Measurements from ENCODE around the gene MYH14.

DNA sequence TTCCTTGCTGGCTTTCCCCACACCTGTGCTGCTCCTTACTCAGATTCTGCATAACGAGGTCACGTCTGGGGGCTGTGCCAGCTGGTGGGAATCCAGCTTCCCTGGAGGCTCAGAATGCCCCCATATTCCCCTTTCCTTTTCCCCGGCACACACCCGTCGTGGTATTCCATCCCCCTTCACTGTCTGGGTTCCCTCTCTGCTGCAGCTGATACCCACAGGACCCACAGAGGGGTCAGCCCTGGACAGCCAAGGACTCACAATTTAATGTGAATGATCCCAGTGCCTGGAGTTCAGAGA lies 4.2 kb upstream of the MYH14 start:
- TF ChIP-seq CTCF (IDR thresholded peaks at IDR 0.05; ENCODE audit: control extremely low read depth in 1 of 3, insufficient read depth in 1 of 3, low read depth in 1 of 3, low read length in 3 of 3) = no peak
- TF ChIP-seq, protein P1, sequence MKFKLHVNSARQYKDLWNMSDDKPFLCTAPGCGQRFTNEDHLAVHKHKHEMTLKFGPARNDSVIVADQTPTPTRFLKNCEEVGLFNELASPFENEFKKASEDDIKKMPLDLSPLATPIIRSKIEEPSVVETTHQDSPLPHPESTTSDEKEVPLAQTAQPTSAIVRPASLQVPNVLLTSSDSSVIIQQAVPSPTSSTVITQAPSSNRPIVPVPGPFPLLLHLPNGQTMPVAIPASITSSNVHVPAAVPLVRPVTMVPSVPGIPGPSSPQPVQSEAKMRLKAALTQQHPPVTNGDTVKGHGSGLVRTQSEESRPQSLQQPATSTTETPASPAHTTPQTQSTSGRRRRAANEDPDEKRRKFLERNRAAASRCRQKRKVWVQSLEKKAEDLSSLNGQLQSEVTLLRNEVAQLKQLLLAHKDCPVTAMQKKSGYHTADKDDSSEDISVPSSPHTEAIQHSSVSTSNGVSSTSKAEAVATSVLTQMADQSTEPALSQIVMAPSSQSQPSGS (IDR thresholded peaks at IDR 0.05; ENCODE audit: low read length) = no peak
